DOHH2 (cell line): ENCODE measurements around the gene DLL3.

Experiments used
- H3F3A ChIP-seq: fragments of 200-600 bp; sonication (generic), shearing (Covaris generic); 2 replicates; pipeline ENCODE4 v1.6.0; 2016; ENCODE audit warnings: antibody characterized with exemption, mild to moderate bottlenecking; ENCODE audit not compliant: control insufficient read depth, insufficient read depth
- H3K27ac ChIP-seq: fragments of 200-600 bp; sonication (generic); 2 replicates; pipeline ENCODE4 v1.5.1; 2014; ENCODE audit warnings: low read depth, mild to moderate bottlenecking, low read length, moderate library complexity
- H3K27me3 ChIP-seq: fragments of 200-600 bp; sonication (generic); 2 replicates; pipeline ENCODE4 v1.6.1; 2014; ENCODE audit warnings: mild to moderate bottlenecking, low read length, mixed read lengths; ENCODE audit not compliant: control insufficient read depth
- H3K36me3 ChIP-seq: fragments of 200-600 bp; sonication (generic); 2 replicates; pipeline ENCODE4 v1.6.1; 2014; ENCODE audit warnings: mild to moderate bottlenecking, low read length, moderate library complexity, mixed read lengths; ENCODE audit not compliant: control insufficient read depth
- H3K4me1 ChIP-seq: fragments of 200-600 bp; sonication (generic); 2 replicates; pipeline ENCODE4 v1.6.1; 2014; ENCODE audit warnings: mild to moderate bottlenecking, low read length, mixed read lengths; ENCODE audit not compliant: control insufficient read depth
- H3K4me2 ChIP-seq: fragments of 200-600 bp; sonication (generic); 2 replicates; pipeline ENCODE4 v1.6.0; 2014; ENCODE audit warnings: mild to moderate bottlenecking, low read length, moderate library complexity
- H3K4me3 ChIP-seq: fragments of 200-600 bp; sonication (generic); 2 replicates; pipeline ENCODE4 v1.5.1; 2014; ENCODE audit warnings: mild to moderate bottlenecking, low read length, mixed read lengths
- H3K79me2 ChIP-seq: fragments of 200-600 bp; sonication (generic); 2 replicates; pipeline ENCODE4 v1.6.1; 2014; ENCODE audit warnings: mild to moderate bottlenecking, low read length, mixed read lengths; ENCODE audit not compliant: control insufficient read depth
- H3K9me2 ChIP-seq: fragments of 200-600 bp; sonication (generic); replicated peaks from 2 replicates; pipeline ENCODE4 v1.6.1; 2014; ENCODE audit warnings: mild to moderate bottlenecking, low read length, mixed read lengths; ENCODE audit not compliant: control insufficient read depth
- H3K9me3 ChIP-seq: fragments of 200-600 bp; sonication (generic); 2 replicates; pipeline ENCODE4 v1.6.1; 2014; ENCODE audit warnings: antibody characterized with exemption, low read length, mixed read lengths; ENCODE audit not compliant: control insufficient read depth, insufficient read depth
- H4K20me1 ChIP-seq: fragments of 200-600 bp; sonication (generic); 2 replicates; pipeline ENCODE4 v1.6.0; 2014; ENCODE audit warnings: low read depth, mild to moderate bottlenecking, antibody characterized with exemption, low read length, moderate library complexity; ENCODE audit not compliant: control insufficient read depth, insufficient read depth
- EZH2phosphoT487 ChIP-seq: fragments of 200-600 bp; sonication (generic); IDR thresholded peaks from 2 replicates; pipeline ENCODE4 v1.6.1; 2017; ENCODE audit warnings: borderline replicate concordance, mild to moderate bottlenecking, antibody characterized with exemption, low read length, moderate library complexity, mixed read lengths
- TF ChIP-seq, protein P1 (sequence below): fragments of 200-600 bp; sonication (generic); IDR thresholded peaks from one replicate; pipeline ENCODE4 v1.5.1; 2014; ENCODE audit warnings: antibody characterized with exemption, mild to moderate bottlenecking, low read depth, low read length; ENCODE audit not compliant: poor library complexity, severe bottlenecking

The DLL3 gene

GRCh38 chr19:39509233-39509632, 10.5 kb downstream of the DLL3 start:
- Histone ChIP-seq H3K9me2 (no peaks in the 10 kb centered on the region), H3K4me2 (no peak overlapping the region), H3K79me2 (no peaks in the 10 kb centered on the region), H3K4me1 (no peaks in the 10 kb centered on the region), H3K4me3 (no peak overlapping the region), H3K27ac (no peak overlapping the region), H3K36me3 (no peaks in the 10 kb centered on the region), H3F3A (no peaks in the 10 kb centered on the region; the same call in 1 of the 2 replicates), H3K9me3 (no peaks in the 10 kb centered on the region), H3K27me3 (peaks cover 12% of the 10 kb centered on the region), H4K20me1 (no peaks in the 10 kb centered on the region)
- TF ChIP-seq, protein P1, sequence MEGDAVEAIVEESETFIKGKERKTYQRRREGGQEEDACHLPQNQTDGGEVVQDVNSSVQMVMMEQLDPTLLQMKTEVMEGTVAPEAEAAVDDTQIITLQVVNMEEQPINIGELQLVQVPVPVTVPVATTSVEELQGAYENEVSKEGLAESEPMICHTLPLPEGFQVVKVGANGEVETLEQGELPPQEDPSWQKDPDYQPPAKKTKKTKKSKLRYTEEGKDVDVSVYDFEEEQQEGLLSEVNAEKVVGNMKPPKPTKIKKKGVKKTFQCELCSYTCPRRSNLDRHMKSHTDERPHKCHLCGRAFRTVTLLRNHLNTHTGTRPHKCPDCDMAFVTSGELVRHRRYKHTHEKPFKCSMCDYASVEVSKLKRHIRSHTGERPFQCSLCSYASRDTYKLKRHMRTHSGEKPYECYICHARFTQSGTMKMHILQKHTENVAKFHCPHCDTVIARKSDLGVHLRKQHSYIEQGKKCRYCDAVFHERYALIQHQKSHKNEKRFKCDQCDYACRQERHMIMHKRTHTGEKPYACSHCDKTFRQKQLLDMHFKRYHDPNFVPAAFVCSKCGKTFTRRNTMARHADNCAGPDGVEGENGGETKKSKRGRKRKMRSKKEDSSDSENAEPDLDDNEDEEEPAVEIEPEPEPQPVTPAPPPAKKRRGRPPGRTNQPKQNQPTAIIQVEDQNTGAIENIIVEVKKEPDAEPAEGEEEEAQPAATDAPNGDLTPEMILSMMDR = no peak
- no peak for TF ChIP-seq EZH2phosphoT487

DNA sequence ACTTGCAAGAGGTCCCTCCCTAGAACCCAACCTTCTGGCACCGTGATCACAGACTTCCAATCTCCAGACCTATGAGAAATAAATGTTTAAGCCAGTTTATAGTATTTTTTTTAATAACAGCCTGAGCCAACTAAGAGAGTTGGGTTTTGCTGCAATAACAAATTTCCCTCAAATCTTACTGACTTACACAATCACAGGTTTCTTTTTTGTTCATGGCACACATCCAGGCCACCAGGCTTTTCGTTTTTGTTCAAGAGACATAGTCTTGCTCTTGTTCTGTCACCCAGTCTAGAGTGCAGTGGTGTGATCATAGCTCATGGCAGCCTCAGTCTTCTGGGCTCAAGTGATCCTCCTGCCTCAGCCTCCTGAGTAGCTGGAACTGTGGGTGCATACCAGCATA, 14.2 kb downstream of the DLL3 start:
- Histone ChIP-seq H3K27ac (no peak overlapping the region), H3K27me3 (peaks cover 37% of the 10 kb centered on the region), H3K4me1 (peaks cover 15% of the 10 kb centered on the region), H3K79me2 (no peaks in the 10 kb centered on the region), H3K4me2 (no peak overlapping the region), H3F3A (no peaks in the 10 kb centered on the region; the same call in 1 of the 2 replicates), H3K9me2 (no peaks in the 10 kb centered on the region), H4K20me1 (no peaks in the 10 kb centered on the region), H3K4me3 (no peak overlapping the region), H3K9me3 (no peaks in the 10 kb centered on the region), H3K36me3 (no peaks in the 10 kb centered on the region)
- no peak for TF ChIP-seq EZH2phosphoT487
- TF ChIP-seq, protein P1 = no peak

- peaks cover 29% of the 10 kb centered on the region for H3K4me1 ChIP-seq
- no peak within 1 kb of the TSS for H3K27ac ChIP-seq
- no peaks in the 10 kb centered on the region for H3F3A ChIP-seq
- no peaks in the 10 kb centered on the region for H3K36me3 ChIP-seq
- no peaks in the 10 kb centered on the region for H3K79me2 ChIP-seq
- no peaks in the 10 kb centered on the region for H3K9me2 ChIP-seq
- no peak within 1 kb of the TSS for H3K4me3 ChIP-seq
- TF ChIP-seq, protein P1 = peak; percentile 37
- peak; percentile 81; the same call in 1 of the 2 replicates for TF ChIP-seq EZH2phosphoT487
- H4K20me1 ChIP-seq = no peaks in the 10 kb centered on the region
- H3K9me3 ChIP-seq = no peaks in the 10 kb centered on the region
- H3K4me2 ChIP-seq = peak within 1 kb of the TSS; percentile 35
- H3K27me3 ChIP-seq = peaks cover 37% of the 10 kb centered on the region
These were observed 16.2 kb downstream of the DLL3 start, which contains the start of gene SELENOV for GRCh38 chr19:39514840-39515550. SELENOV (plus strand) TSS chr19:39515139; CDS start chr19:39515213, 74 bp downstream.
